ENCODE measurements around the gene MEA1. TPM values are rescaled to one million over a fixed set of nuclear protein-coding genes. Genes with fewer than 3 reads are reported as not detected.

MEA1 gene
- total RNA-seq, 3 donors from 2014 or later (not counting 1 experiment from before 2014, with no cell fraction given): 29.6 to 34.3 (median 34.2) TPM

- no peak for DNase-seq
- no peaks in the 10 kb centered on the region for H3K27me3 Mint-ChIP-seq (ENCODE audit: low read depth in 2 of 2)
- no peak overlapping the region for H3K27ac ChIP-seq (ENCODE audit: low read length)
- H3K36me3 Mint-ChIP-seq: no peaks in the 10 kb centered on the region
- H3K4me3 ChIP-seq (ENCODE audit: low read length): no peak overlapping the region
- H3K36me3 ChIP-seq (ENCODE audit: control insufficient read depth, insufficient read depth, low read length): peaks cover 14% of the 10 kb centered on the region
- no peaks in the 10 kb centered on the region for H3K9me3 Mint-ChIP-seq
- TF ChIP-seq CTCF (IDR thresholded peaks at IDR 0.05): no peak
- WGBS (ENCODE audit: insufficient coverage): 89% methylated on average over 3 of the region's 3 CpGs
- peaks cover 3 to 7% of the 10 kb centered on the region in 2 donors for H3K4me1 Mint-ChIP-seq
- intact Hi-C loops (cut with micrococcal nuclease): no loop called here
- no peak overlapping the region for H3K27ac Mint-ChIP-seq
- no peak for ATAC-seq
- no peaks in the 10 kb centered on the region for H3K27me3 ChIP-seq (ENCODE audit: control insufficient read depth, insufficient read depth, low read length)
- H3K9me3 ChIP-seq (ENCODE audit: control insufficient read depth, insufficient read depth, low read length): no peaks in the 10 kb centered on the region
- H3K4me1 ChIP-seq (ENCODE audit: control insufficient read depth, insufficient read depth, low read length): no peaks in the 10 kb centered on the region
- no peak overlapping the region for H3K4me3 Mint-ChIP-seq
Measured at GRCh38 chr6:42971746-42972327, 41.9 kb downstream of the MEA1 start.

GRCh38 chr6:42970871-42971612, 42.7 kb downstream of the MEA1 start:
- Mint-ChIP-seq H3K36me3 (no peaks in the 10 kb centered on the region), H3K27ac (no peak overlapping the region), H3K9me3 (no peaks in the 10 kb centered on the region), H3K4me3 (no peak overlapping the region), H3K27me3 (ENCODE audit: low read depth in 2 of 2) (no peaks in the 10 kb centered on the region), H3K4me1 (peaks cover 0 to 4% of the 10 kb centered on the region in 2 donors)
- Histone ChIP-seq H3K36me3 (ENCODE audit: control insufficient read depth, insufficient read depth, low read length) (peaks cover 18% of the 10 kb centered on the region), H3K4me1 (ENCODE audit: control insufficient read depth, insufficient read depth, low read length) (no peaks in the 10 kb centered on the region), H3K27me3 (ENCODE audit: control insufficient read depth, insufficient read depth, low read length) (no peaks in the 10 kb centered on the region), H3K27ac (ENCODE audit: low read length) (no peak overlapping the region), H3K9me3 (ENCODE audit: control insufficient read depth, insufficient read depth, low read length) (no peaks in the 10 kb centered on the region), H3K4me3 (ENCODE audit: low read length) (no peak overlapping the region)
- WGBS (ENCODE audit: insufficient coverage): 78% methylated on average over 3 of the region's 4 CpGs
- no peak for TF ChIP-seq CTCF (IDR thresholded peaks at IDR 0.05)
- no peak for ATAC-seq
- DNase-seq: no peak
- intact Hi-C loops (cut with micrococcal nuclease): no loop called here

GRCh38 chr6:42969934-42970333, 43.8 kb downstream of the MEA1 start:
- Mint-ChIP-seq H3K9me3 (no peaks in the 10 kb centered on the region), H3K27ac (no peak overlapping the region), H3K4me1 (peaks cover 0 to 4% of the 10 kb centered on the region in 2 donors), H3K36me3 (no peaks in the 10 kb centered on the region), H3K27me3 (ENCODE audit: low read depth in 2 of 2) (no peaks in the 10 kb centered on the region), H3K4me3 (no peak overlapping the region)
- peaks cover 25% of the 10 kb centered on the region for H3K36me3 ChIP-seq (ENCODE audit: control insufficient read depth, insufficient read depth, low read length)
- ATAC-seq (no peak), DNase-seq (no peak)
- H3K4me3 ChIP-seq (ENCODE audit: low read length): no peak overlapping the region
- intact Hi-C loops (cut with micrococcal nuclease): no loop called here
- H3K27me3 ChIP-seq (ENCODE audit: control insufficient read depth, insufficient read depth, low read length): no peaks in the 10 kb centered on the region
- H3K27ac ChIP-seq (ENCODE audit: low read length): no peak overlapping the region
- no peak for TF ChIP-seq CTCF (IDR thresholded peaks at IDR 0.05)
- 97% methylated on average over 4 of the region's 4 CpGs for WGBS (ENCODE audit: insufficient coverage)
- H3K9me3 ChIP-seq (ENCODE audit: control insufficient read depth, insufficient read depth, low read length): no peaks in the 10 kb centered on the region
- no peaks in the 10 kb centered on the region for H3K4me1 ChIP-seq (ENCODE audit: control insufficient read depth, insufficient read depth, low read length)
